ENCODE results near the gene PAK2. TPM values are rescaled to one million over a fixed set of nuclear protein-coding genes. Genes with fewer than 3 reads are reported as not detected.
"Not testable (repeated sequence)": the region's sequence is repeated elsewhere in the genome, so short reads cannot be mapped to it uniquely, and the experiment has no call there.

PAK2 gene
- polyA plus RNA-seq, 1 donor: 46.2 TPM

GRCh38 chr3:196803891-196804468 is 64.3 kb downstream of the PAK2 start:
- Histone ChIP-seq H3K9me3 (ENCODE audit: control insufficient read depth, low read depth, low read length) (no peaks in the 10 kb centered on the region), H3K4me3 (ENCODE audit: low read length) (no peak overlapping the region), H3K27me3 (ENCODE audit: control insufficient read depth, insufficient read depth, low read length) (no peaks in the 10 kb centered on the region), H3K4me1 (ENCODE audit: control insufficient read depth, insufficient read depth, low read length) (no peaks in the 10 kb centered on the region), H3K27ac (ENCODE audit: low read length) (no peak overlapping the region), H3K36me3 (ENCODE audit: control insufficient read depth, insufficient read depth, low read length) (peaks cover 44% of the 10 kb centered on the region)
- 100% methylated on average over 3 of the region's 9 CpGs for WGBS (ENCODE audit: insufficient coverage, low lambda C conversion rate)
- DNase-seq: no peak

GRCh38 chr3:196804773-196805172 is 65.1 kb downstream of the PAK2 start:
- WGBS (ENCODE audit: insufficient coverage, low lambda C conversion rate): no CpG with 5 or more reads among the region's 1 CpG
- Histone ChIP-seq H3K36me3 (ENCODE audit: control insufficient read depth, insufficient read depth, low read length) (peaks cover 43% of the 10 kb centered on the region), H3K9me3 (ENCODE audit: control insufficient read depth, low read depth, low read length) (no peaks in the 10 kb centered on the region), H3K27me3 (ENCODE audit: control insufficient read depth, insufficient read depth, low read length) (no peaks in the 10 kb centered on the region), H3K27ac (ENCODE audit: low read length) (no peak overlapping the region), H3K4me1 (ENCODE audit: control insufficient read depth, insufficient read depth, low read length) (no peaks in the 10 kb centered on the region), H3K4me3 (ENCODE audit: low read length) (no peak overlapping the region)
- no peak for DNase-seq

DNA sequence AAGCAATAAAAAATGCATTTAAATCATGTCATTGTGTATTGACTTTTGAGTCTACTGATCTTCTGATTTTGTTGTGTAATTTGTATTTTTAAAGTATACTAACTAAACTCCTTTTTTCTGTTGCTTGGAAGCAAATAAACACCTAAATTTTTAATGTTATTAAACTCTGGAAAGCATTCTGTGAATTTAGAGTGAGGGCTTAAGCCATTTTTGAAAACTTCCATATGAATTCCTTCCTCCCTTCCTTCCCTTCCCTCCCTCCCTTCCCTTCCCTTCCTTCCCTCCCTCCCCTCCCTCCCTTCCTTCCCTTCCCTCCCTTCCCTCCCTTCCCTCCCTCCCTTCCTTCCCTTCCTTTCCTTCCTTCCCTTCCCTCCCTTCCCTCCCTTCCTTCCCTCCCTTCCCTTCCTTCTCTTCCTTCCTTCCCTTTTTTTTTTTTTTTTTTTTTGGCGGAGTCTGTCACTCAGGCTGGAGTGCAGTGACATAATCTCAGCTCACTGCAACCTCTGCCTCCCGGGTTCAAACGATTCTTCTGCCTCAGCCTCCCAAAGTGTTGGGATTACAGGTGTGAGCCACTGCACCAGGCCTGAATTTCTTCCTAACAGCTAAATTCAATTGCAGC is 71.4 kb downstream of the PAK2 start:
- Histone ChIP-seq H3K9me3 (ENCODE audit: control insufficient read depth, low read depth, low read length) (no peaks in the 10 kb centered on the region), H3K4me1 (ENCODE audit: control insufficient read depth, insufficient read depth, low read length) (no peaks in the 10 kb centered on the region)

DNA sequence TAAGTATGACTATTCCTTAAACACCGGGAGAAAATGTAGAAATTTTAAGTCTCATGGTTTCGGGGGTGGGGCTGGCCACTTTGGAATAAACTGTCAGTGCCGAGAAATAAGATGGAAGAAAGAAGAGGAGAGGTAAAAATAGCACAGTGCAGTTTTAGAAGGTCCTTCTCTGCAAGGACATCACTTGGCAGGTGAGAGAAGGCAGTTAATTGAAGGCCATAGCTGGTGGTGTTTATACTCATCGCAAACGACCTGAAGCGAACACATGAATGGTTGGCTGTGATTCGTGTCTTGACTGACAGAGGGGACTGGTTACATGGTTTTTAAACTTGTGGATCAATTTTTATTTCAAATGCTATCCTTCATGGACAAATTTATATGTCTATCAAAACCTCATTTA is 73.2 kb downstream of the PAK2 start:
- Histone ChIP-seq H3K4me3 (ENCODE audit: low read length) (no peak overlapping the region), H3K27me3 (ENCODE audit: control insufficient read depth, insufficient read depth, low read length) (no peaks in the 10 kb centered on the region), H3K4me1 (ENCODE audit: control insufficient read depth, insufficient read depth, low read length) (no peaks in the 10 kb centered on the region), H3K36me3 (ENCODE audit: control insufficient read depth, insufficient read depth, low read length) (peaks cover 43% of the 10 kb centered on the region), H3K9me3 (ENCODE audit: control insufficient read depth, low read depth, low read length) (no peaks in the 10 kb centered on the region), H3K27ac (ENCODE audit: low read length) (no peak overlapping the region)
- no peak for DNase-seq
- WGBS (ENCODE audit: insufficient coverage, low lambda C conversion rate): 89% methylated on average over 1 of the region's 7 CpGs

More for the DNA sequence above, 71.4 kb downstream of the PAK2 start:
- Histone ChIP-seq H3K4me3 (ENCODE audit: low read length) (no peak overlapping the region), H3K27me3 (ENCODE audit: control insufficient read depth, insufficient read depth, low read length) (no peaks in the 10 kb centered on the region), H3K36me3 (ENCODE audit: control insufficient read depth, insufficient read depth, low read length) (peaks cover 56% of the 10 kb centered on the region), H3K27ac (ENCODE audit: low read length) (no peak overlapping the region)
- DNase-seq: no peak
- WGBS (ENCODE audit: insufficient coverage, low lambda C conversion rate): no CpG with 5 or more reads among the region's 3 CpGs

- no peaks in the 10 kb centered on the region for H3K27me3 ChIP-seq (ENCODE audit: control insufficient read depth, insufficient read depth, low read length)
- peaks cover 43% of the 10 kb centered on the region for H3K36me3 ChIP-seq (ENCODE audit: control insufficient read depth, insufficient read depth, low read length)
- H3K4me3 ChIP-seq (ENCODE audit: low read length): no peak overlapping the region
- DNase-seq: no peak
- 100% methylated on average over 1 of the region's 5 CpGs for WGBS (ENCODE audit: insufficient coverage, low lambda C conversion rate)
- no peaks in the 10 kb centered on the region for H3K4me1 ChIP-seq (ENCODE audit: control insufficient read depth, insufficient read depth, low read length)
- no peak overlapping the region for H3K27ac ChIP-seq (ENCODE audit: low read length)
- no peaks in the 10 kb centered on the region for H3K9me3 ChIP-seq (ENCODE audit: control insufficient read depth, low read depth, low read length)
These were observed 74.2 kb downstream of the PAK2 start for GRCh38 chr3:196813903-196814302.

GRCh38 chr3:196821806-196822355 is 82.2 kb downstream of the PAK2 start:
- Histone ChIP-seq H3K27me3 (ENCODE audit: control insufficient read depth, insufficient read depth, low read length) (no peaks in the 10 kb centered on the region), H3K27ac (ENCODE audit: low read length) (no peak overlapping the region), H3K4me3 (ENCODE audit: low read length) (no peak overlapping the region), H3K4me1 (ENCODE audit: control insufficient read depth, insufficient read depth, low read length) (no peaks in the 10 kb centered on the region), H3K36me3 (ENCODE audit: control insufficient read depth, insufficient read depth, low read length) (peaks cover 69% of the 10 kb centered on the region), H3K9me3 (ENCODE audit: control insufficient read depth, low read depth, low read length) (no peaks in the 10 kb centered on the region)
- no peak for DNase-seq
- WGBS (ENCODE audit: insufficient coverage, low lambda C conversion rate): 100% methylated on average over 1 of the region's 6 CpGs

DNA sequence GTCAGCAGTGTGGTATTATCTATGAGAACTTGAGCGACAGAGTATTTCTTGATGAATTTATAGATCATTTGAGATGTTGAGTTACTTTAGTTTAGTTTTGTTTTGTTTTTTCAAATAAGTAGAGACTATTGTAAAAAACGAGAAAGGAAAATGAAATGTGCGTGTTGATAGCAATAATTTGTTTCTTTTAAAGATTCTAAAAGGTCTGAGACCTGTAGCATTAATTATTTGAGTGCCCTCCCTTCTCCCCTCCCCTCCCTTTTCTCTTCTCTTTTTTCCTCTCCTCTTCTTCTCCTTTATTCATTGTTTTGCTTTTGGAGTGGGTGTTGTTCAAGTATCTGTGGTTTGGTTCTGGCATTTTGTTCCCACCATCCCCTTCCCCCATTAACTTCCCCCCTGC is 90.0 kb downstream of the PAK2 start:
- H3K27ac ChIP-seq (ENCODE audit: low read length); H3K4me1 ChIP-seq (ENCODE audit: control insufficient read depth, insufficient read depth, low read length); H3K4me3 ChIP-seq (ENCODE audit: low read length); DNase-seq; H3K27me3 ChIP-seq (ENCODE audit: control insufficient read depth, insufficient read depth, low read length); H3K9me3 ChIP-seq (ENCODE audit: control insufficient read depth, low read depth, low read length): not testable (repeated sequence)
- 96% methylated on average over 3 of the region's 3 CpGs for WGBS (ENCODE audit: insufficient coverage, low lambda C conversion rate)
- H3K36me3 ChIP-seq (ENCODE audit: control insufficient read depth, insufficient read depth, low read length): peaks cover 29% of the 10 kb centered on the region

DNA sequence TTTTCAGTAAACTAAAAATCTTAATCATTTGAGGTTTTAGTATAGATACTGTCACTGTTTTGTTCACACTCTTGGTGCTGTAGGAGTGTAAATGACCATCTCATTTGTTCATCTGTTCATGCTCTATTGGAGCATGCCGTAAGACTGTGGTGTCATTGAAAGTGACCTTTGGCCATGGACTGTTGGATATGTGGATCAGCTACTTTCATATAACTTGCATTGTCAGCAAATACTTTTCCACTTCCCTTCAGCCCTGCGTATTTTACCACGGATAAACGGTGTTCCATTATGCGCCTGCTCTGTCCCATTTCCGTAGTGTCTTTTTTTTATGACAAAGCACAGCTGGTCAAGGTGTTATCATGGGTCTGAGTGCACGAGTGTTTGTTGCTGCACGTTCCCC is 95.4 kb downstream of the PAK2 start:
- no peak overlapping the region for H3K4me3 ChIP-seq (ENCODE audit: low read length)
- 60% methylated on average over 1 of the region's 8 CpGs for WGBS (ENCODE audit: insufficient coverage, low lambda C conversion rate)
- peak; percentile 72 to 78 for DNase-seq

GRCh38 chr3:196836626-196837025 is 97.0 kb downstream of the PAK2 start:
- WGBS (ENCODE audit: insufficient coverage, low lambda C conversion rate): no CpG with 5 or more reads among the region's 1 CpG
- not testable (repeated sequence) for DNase-seq

More for the DNA sequence above, 95.4 kb downstream of the PAK2 start:
- peak overlapping the region; percentile 55 for H3K27ac ChIP-seq (ENCODE audit: low read length)
- H3K9me3 ChIP-seq (ENCODE audit: control insufficient read depth, low read depth, low read length): no peaks in the 10 kb centered on the region
- H3K4me1 ChIP-seq (ENCODE audit: control insufficient read depth, insufficient read depth, low read length): no peaks in the 10 kb centered on the region
- no peaks in the 10 kb centered on the region for H3K27me3 ChIP-seq (ENCODE audit: control insufficient read depth, insufficient read depth, low read length)
- peaks cover 10% of the 10 kb centered on the region for H3K36me3 ChIP-seq (ENCODE audit: control insufficient read depth, insufficient read depth, low read length)

GRCh38 chr3:196837819-196838420 is 98.3 kb downstream of the PAK2 start:
- peak; percentile 9 to 30 for DNase-seq
- Histone ChIP-seq H3K4me1 (ENCODE audit: control insufficient read depth, insufficient read depth, low read length) (no peaks in the 10 kb centered on the region), H3K27me3 (ENCODE audit: control insufficient read depth, insufficient read depth, low read length) (no peaks in the 10 kb centered on the region), H3K9me3 (ENCODE audit: control insufficient read depth, low read depth, low read length) (no peaks in the 10 kb centered on the region), H3K27ac (ENCODE audit: low read length) (no peak overlapping the region), H3K36me3 (ENCODE audit: control insufficient read depth, insufficient read depth, low read length) (peaks cover under 1% of the 10 kb centered on the region), H3K4me3 (ENCODE audit: low read length) (no peak overlapping the region)
- WGBS (ENCODE audit: insufficient coverage, low lambda C conversion rate): no CpG with 5 or more reads among the region's 3 CpGs

More at GRCh38 chr3:196836626-196837025, 97.0 kb downstream of the PAK2 start:
- not testable (repeated sequence) for H3K27me3 ChIP-seq (ENCODE audit: control insufficient read depth, insufficient read depth, low read length); H3K36me3 ChIP-seq (ENCODE audit: control insufficient read depth, insufficient read depth, low read length); H3K4me1 ChIP-seq (ENCODE audit: control insufficient read depth, insufficient read depth, low read length); H3K27ac ChIP-seq (ENCODE audit: low read length); H3K4me3 ChIP-seq (ENCODE audit: low read length); H3K9me3 ChIP-seq (ENCODE audit: control insufficient read depth, low read depth, low read length)
